Measurements from ENCODE around the gene ERO1A. TPM values are rescaled to one million over a fixed set of nuclear protein-coding genes. Genes with fewer than 3 reads are reported as not detected.

ERO1A gene
- total and polyA plus RNA-seq, 9 of the 15 experiments (the other 6 are each of a cell fraction or from before 2014, with no cell fraction given), result 11.0 to 46.2 (median 27.6) TPM

DNA sequence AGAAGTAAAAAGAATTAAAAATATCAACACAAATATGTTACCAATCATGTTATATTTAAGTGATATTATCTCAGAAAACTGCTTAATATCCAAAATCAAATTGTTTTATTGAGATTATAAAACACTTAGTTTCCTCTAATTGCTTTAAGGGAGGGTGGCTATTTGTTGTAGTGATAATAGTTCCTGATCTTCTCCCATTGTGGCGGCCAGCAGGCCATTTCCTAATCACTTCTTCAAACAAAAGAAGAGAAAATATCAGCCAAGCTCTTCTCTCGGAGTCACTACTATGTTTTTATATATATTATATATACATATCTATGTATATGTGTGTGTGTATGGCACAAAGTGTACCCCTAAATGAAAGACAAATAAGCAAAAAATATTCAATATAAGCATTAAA is 31.5 kb downstream of the ERO1A start (continued):
- no peak for TF ChIP-seq ZFP30 (CRISPR knock-in tag; IDR thresholded peaks at IDR 0.05; ENCODE audit: borderline replicate concordance)
- TF ChIP-seq FOXO4 (CRISPR knock-in tag; IDR thresholded peaks at IDR 0.05), result no peak
- TF ChIP-seq NR1H2 (CRISPR knock-in tag; IDR thresholded peaks at IDR 0.05), result no peak
- TF ChIP-seq FOXA1 (IDR thresholded peaks at IDR 0.05; ENCODE audit: borderline replicate concordance), result no peak
- TF ChIP-seq SMARCC2 (IDR thresholded peaks at IDR 0.05; ENCODE audit: low read depth), result no peak
- no peak for TF ChIP-seq ZBTB9 (CRISPR knock-in tag; IDR thresholded peaks at IDR 0.05)
- TF ChIP-seq KLF10 (CRISPR knock-in tag; IDR thresholded peaks at IDR 0.05), result no peak
- TF ChIP-seq, protein P1, sequence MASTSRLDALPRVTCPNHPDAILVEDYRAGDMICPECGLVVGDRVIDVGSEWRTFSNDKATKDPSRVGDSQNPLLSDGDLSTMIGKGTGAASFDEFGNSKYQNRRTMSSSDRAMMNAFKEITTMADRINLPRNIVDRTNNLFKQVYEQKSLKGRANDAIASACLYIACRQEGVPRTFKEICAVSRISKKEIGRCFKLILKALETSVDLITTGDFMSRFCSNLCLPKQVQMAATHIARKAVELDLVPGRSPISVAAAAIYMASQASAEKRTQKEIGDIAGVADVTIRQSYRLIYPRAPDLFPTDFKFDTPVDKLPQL (IDR thresholded peaks at IDR 0.05; ENCODE audit: extremely low read depth, insufficient read length), result no peak
- no peak for TF ChIP-seq RBM15 (IDR thresholded peaks at IDR 0.05; ENCODE audit: insufficient read depth, low read length)
- no peak for TF ChIP-seq EHMT2 (IDR thresholded peaks at IDR 0.05)
- TF ChIP-seq, protein P2, sequence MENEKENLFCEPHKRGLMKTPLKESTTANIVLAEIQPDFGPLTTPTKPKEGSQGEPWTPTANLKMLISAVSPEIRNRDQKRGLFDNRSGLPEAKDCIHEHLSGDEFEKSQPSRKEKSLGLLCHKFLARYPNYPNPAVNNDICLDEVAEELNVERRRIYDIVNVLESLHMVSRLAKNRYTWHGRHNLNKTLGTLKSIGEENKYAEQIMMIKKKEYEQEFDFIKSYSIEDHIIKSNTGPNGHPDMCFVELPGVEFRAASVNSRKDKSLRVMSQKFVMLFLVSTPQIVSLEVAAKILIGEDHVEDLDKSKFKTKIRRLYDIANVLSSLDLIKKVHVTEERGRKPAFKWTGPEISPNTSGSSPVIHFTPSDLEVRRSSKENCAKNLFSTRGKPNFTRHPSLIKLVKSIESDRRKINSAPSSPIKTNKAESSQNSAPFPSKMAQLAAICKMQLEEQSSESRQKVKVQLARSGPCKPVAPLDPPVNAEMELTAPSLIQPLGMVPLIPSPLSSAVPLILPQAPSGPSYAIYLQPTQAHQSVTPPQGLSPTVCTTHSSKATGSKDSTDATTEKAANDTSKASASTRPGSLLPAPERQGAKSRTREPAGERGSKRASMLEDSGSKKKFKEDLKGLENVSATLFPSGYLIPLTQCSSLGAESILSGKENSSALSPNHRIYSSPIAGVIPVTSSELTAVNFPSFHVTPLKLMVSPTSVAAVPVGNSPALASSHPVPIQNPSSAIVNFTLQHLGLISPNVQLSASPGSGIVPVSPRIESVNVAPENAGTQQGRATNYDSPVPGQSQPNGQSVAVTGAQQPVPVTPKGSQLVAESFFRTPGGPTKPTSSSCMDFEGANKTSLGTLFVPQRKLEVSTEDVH (IDR thresholded peaks at IDR 0.05; ENCODE audit: low read depth, partially characterized antibody), result no peak
- TF ChIP-seq, protein P3, sequence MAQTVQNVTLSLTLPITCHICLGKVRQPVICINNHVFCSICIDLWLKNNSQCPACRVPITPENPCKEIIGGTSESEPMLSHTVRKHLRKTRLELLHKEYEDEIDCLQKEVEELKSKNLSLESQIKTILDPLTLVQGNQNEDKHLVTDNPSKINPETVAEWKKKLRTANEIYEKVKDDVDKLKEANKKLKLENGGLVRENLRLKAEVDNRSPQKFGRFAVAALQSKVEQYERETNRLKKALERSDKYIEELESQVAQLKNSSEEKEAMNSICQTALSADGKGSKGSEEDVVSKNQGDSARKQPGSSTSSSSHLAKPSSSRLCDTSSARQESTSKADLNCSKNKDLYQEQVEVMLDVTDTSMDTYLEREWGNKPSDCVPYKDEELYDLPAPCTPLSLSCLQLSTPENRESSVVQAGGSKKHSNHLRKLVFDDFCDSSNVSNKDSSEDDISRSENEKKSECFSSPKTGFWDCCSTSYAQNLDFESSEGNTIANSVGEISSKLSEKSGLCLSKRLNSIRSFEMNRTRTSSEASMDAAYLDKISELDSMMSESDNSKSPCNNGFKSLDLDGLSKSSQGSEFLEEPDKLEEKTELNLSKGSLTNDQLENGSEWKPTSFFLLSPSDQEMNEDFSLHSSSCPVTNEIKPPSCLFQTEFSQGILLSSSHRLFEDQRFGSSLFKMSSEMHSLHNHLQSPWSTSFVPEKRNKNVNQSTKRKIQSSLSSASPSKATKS (CRISPR knock-in tag; IDR thresholded peaks at IDR 0.05), result no peak

All from K562 (cell line).